Brain microvascular endothelial cell (primary cell): ENCODE data around the gene HSD3B2.

Experiments used
- DNase-seq: peaks from one replicate; pipeline ENCODE4 v3.0.0-alpha.2; 2020
- H3K27ac ChIP-seq: fragments of 250-450 bp; sonication (Bioruptor Pico); 2 replicates; pipeline ENCODE4 v1.5.1; 2020; ENCODE audit warnings: mild to moderate bottlenecking, moderate library complexity
- H3K27me3 ChIP-seq: fragments of 250-450 bp; sonication (Bioruptor Pico); replicated peaks from 2 replicates; pipeline ENCODE4 v1.5.1; 2020; ENCODE audit warnings: mild to moderate bottlenecking
- H3K36me3 ChIP-seq: fragments of 250-450 bp; sonication (Bioruptor Pico); replicated peaks from 2 replicates; pipeline ENCODE4 v1.5.1; 2020; ENCODE audit warnings: mild to moderate bottlenecking
- H3K4me3 ChIP-seq: 2 replicates; pipeline ENCODE4 v1.5.1; 2011; ENCODE audit warnings: low read depth, mild to moderate bottlenecking, control low read depth, low read length, moderate library complexity
- CTCF ChIP-seq: IDR thresholded peaks from 2 replicates; pipeline ENCODE4 v1.5.1; 2011; ENCODE audit warnings: low read depth, mild to moderate bottlenecking, moderate library complexity, low read length, control low read depth, inconsistent platforms; ENCODE audit errors: missing control alignments
- in situ Hi-C: cut with HindIII; loops from 2 replicates; pipeline ENCODE4 v1.10.0; 2017; ENCODE audit warnings: low sequenced_read_pairs, low pct_ligation_motif_present

Gene HSD3B2

GRCh38 chr1:119449971-119450370 is 35.0 kb downstream of the HSD3B2 start:
- Histone ChIP-seq H3K27ac (no peak overlapping the region), H3K36me3 (no peaks in the 10 kb centered on the region), H3K4me3 (no peak overlapping the region), H3K27me3 (no peaks in the 10 kb centered on the region)
- DNase-seq: no peak
- TF ChIP-seq CTCF: no peak
- in situ Hi-C loops: no loop called here

GRCh38 chr1:119451158-119451557 is 36.2 kb downstream of the HSD3B2 start:
- TF ChIP-seq CTCF: no peak

GRCh38 chr1:119452091-119452490 is 37.1 kb downstream of the HSD3B2 start:
- Histone ChIP-seq H3K4me3 (no peak overlapping the region), H3K36me3 (no peaks in the 10 kb centered on the region), H3K27me3 (no peaks in the 10 kb centered on the region), H3K27ac (no peak overlapping the region)
- DNase-seq: no peak
- no peak for TF ChIP-seq CTCF
- in situ Hi-C loops: no loop called here

More at GRCh38 chr1:119451158-119451557, 36.2 kb downstream of the HSD3B2 start:
- H3K36me3 ChIP-seq: no peaks in the 10 kb centered on the region
- DNase-seq: no peak
- H3K27me3 ChIP-seq: no peaks in the 10 kb centered on the region
- no peak overlapping the region for H3K27ac ChIP-seq
- H3K4me3 ChIP-seq: no peak overlapping the region
- in situ Hi-C loops: no loop called here

- no peak overlapping the region for H3K4me3 ChIP-seq
- no peak for TF ChIP-seq CTCF
- H3K36me3 ChIP-seq: no peaks in the 10 kb centered on the region
- H3K27ac ChIP-seq: no peak overlapping the region
- H3K27me3 ChIP-seq: no peaks in the 10 kb centered on the region
- in situ Hi-C loops: no loop called here
- DNase-seq: peak; percentile 14
These were observed 38.1 kb downstream of the HSD3B2 start for GRCh38 chr1:119453021-119453420.

- in situ Hi-C loops: no loop called here
- TF ChIP-seq CTCF: no peak
These were observed 48.0 kb downstream of the HSD3B2 start for GRCh38 chr1:119462964-119463363.

GRCh38 chr1:119463569-119463968 is 48.6 kb downstream of the HSD3B2 start:
- DNase-seq: no peak
- Histone ChIP-seq H3K27me3 (no peaks in the 10 kb centered on the region), H3K27ac (no peak overlapping the region), H3K36me3 (no peaks in the 10 kb centered on the region), H3K4me3 (no peak overlapping the region)
- no peak for TF ChIP-seq CTCF
- in situ Hi-C loops: no loop called here

More at GRCh38 chr1:119462964-119463363, 48.0 kb downstream of the HSD3B2 start:
- H3K36me3 ChIP-seq: no peaks in the 10 kb centered on the region
- H3K4me3 ChIP-seq: no peak overlapping the region
- no peak overlapping the region for H3K27ac ChIP-seq
- no peaks in the 10 kb centered on the region for H3K27me3 ChIP-seq
- DNase-seq: no peak
